Gastrocnemius medialis (tissue), 4 donors: ENCODE measurements around the gene KIF26B. TPM values are rescaled to one million over a fixed set of nuclear protein-coding genes. Genes with fewer than 3 reads are reported as not detected.

Experiments used
- ATAC-seq, 2 donors: fragments of 150-250 bp; one replicate each; pipeline ENCODE4 v1.9.1; 2016
- DNase-seq, 2 donors: peaks; one replicate each; pipeline ENCODE4 v3.0.0-alpha.2; 2019
- H3K27ac ChIP-seq, 4 donors: fragments of 200-600 bp; sonication (generic); 1 replicate in 1 of 4; 2 replicates in 3 of 4; pipeline ENCODE4 v1.5.1; 2016 to 2018; ENCODE audit warnings: mild to moderate bottlenecking in 2 of 4, moderate library complexity in 1 of 4
- H3K27me3 ChIP-seq, 3 donors: fragments of 200-600 bp; sonication (generic) in 2 of 3; 1 replicate in 1 of 3; 2 replicates in 2 of 3; pipeline versions ENCODE4 v1.5.1 to v1.6.0; 2016 to 2019; ENCODE audit warnings: mild to moderate bottlenecking in 1 of 3, moderate library complexity in 1 of 3
- H3K36me3 ChIP-seq, 2 donors: fragments of 200-600 bp; sonication (generic) in 1 of 2; one replicate each; pipeline ENCODE4 v1.5.1; 2017 to 2018
- H3K4me1 ChIP-seq, 2 donors: fragments of 200-600 bp; sonication (generic) in 1 of 2; one replicate each; pipeline ENCODE4 v1.5.1; 2016 to 2017; ENCODE audit warnings: mild to moderate bottlenecking in 2 of 2
- H3K4me3 ChIP-seq, 4 donors: fragments of 200-600 bp; sonication (generic) in 3 of 4; 1 replicate in 1 of 4; 2 replicates in 3 of 4; pipeline ENCODE4 v1.5.1; 2016 to 2019; ENCODE audit warnings: mild to moderate bottlenecking in 2 of 4
- H3K9me3 ChIP-seq, 3 donors: fragments of 200-600 bp; sonication (generic) in 2 of 3; 1 replicate in 1 of 3; 2 replicates in 2 of 3; pipeline ENCODE4 v1.5.1; 2016 to 2019
- CTCF ChIP-seq, 5 experiments: fragments of 450-650 bp in 3 of 5; fragments of 200-600 bp in 2 of 5; sonication (generic) in 2 of 5; IDR thresholded peaks in 4 of 5; conservative IDR thresholded peaks in 1 of 5; 1 replicate in 4 of 5; 2 replicates in 1 of 5; pipeline ENCODE4 v1.5.1; 2016 to 2019; ENCODE audit warnings: antibody characterized with exemption in 5 of 5, mild to moderate bottlenecking in 3 of 5, moderate library complexity in 3 of 5
- POLR2A ChIP-seq, 2 donors: fragments of 450-650 bp; IDR thresholded peaks; one replicate each; pipeline ENCODE4 v1.6.1; 2017; ENCODE audit warnings: antibody characterized with exemption in 2 of 2, mild to moderate bottlenecking in 2 of 2, moderate library complexity in 2 of 2
- in situ Hi-C, 4 donors: fragments of 200-750 bp; cut with MboI; loops; one replicate each; pipeline versions ENCODE4 v1.15.0 to v1.8.0; 2017; ENCODE audit warnings: low sequenced_read_pairs in 4 of 4
- intact Hi-C: fragments of 100-400 bp; cut with DNase I; formaldehyde crosslinking; loops from one replicate; pipeline ENCODE4 v1.15.1; 2023; ENCODE audit warnings: low total_unique reads
- total RNA-seq, 4 donors: library from RNA; depleted of rRNA; stranded (reverse); fragments of >200 nt; gene quantifications; one replicate each; pipeline versions ENCODE4 v1.1.0 to v1.2.3, GENCODE V29; 2016

KIF26B gene
- total RNA-seq, 4 donors from 2014 or later: 0.02 to 0.20 (median 0.10) TPM; not detected in 1

DNA sequence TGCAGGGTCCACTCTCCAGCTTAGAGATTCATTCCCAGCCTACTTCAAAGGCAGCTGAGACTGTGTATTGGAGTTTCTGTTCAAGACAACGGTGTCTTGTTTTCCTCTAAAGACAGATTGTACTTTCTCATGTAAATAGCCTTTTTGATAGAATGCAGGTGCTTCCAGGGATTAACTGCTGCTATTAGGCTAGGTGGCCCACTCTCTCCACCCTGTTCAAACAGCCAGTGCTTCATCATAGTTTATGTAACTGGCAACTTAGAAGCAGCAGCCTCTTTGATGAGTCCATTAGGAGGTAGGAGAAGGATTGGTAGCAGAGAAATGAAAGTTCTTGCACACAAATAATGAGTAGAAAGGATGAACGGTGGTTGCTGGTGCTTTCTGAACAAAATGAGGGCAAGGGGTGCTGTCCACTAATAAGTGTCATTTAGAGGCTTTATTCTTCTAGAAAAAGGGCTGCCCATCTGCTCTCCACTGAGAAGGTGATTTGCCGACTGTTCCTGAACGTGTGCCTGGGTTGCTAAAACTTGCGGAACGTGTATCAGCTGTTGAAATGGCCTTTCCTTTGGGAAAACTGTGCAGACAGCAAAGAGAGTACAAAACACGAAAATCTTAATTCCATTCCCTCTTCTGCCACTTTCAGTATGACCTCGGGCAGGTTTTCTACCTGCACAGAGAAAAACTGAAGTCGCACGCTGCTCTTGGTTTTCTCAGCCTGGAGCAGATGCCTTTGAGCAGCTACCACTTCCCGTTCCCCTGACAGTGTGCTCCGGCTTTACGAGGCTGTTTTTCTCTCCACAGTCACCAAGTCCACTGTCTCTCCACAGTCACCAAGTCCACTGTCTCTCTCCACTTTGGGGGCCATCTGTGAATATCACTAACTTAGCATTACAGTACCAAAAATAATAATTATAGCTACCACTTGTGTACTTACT lies 228.9 kb downstream of the KIF26B start:
- TF ChIP-seq CTCF (IDR thresholded peaks at IDR 0.05 in 4 of 5, conservative IDR thresholded peaks at IDR 0.05 in 1 of 5) (no peak), POLR2A (IDR thresholded peaks at IDR 0.05) (no peak)
- Histone ChIP-seq H3K27ac (no peak overlapping the region), H3K36me3 (no peaks in the 10 kb centered on the region), H3K4me3 (no peak overlapping the region), H3K4me1 (no peaks in the 10 kb centered on the region), H3K27me3 (no peaks in the 10 kb centered on the region), H3K9me3 (no peaks in the 10 kb centered on the region)
- intact Hi-C loops: no loop called here
- no peak for DNase-seq
- ATAC-seq: no peak
- in situ Hi-C loops: no loop called here

- H3K27me3 ChIP-seq: no peaks in the 10 kb centered on the region
- TF ChIP-seq CTCF (IDR thresholded peaks at IDR 0.05 in 4 of 5, conservative IDR thresholded peaks at IDR 0.05 in 1 of 5) (no peak), POLR2A (IDR thresholded peaks at IDR 0.05) (no peak)
- no peak for ATAC-seq
- H3K27ac ChIP-seq: no peak overlapping the region
- no peaks in the 10 kb centered on the region for H3K4me1 ChIP-seq
- DNase-seq: no peak
- intact Hi-C loops: no loop called here
- H3K4me3 ChIP-seq: no peak overlapping the region
- H3K36me3 ChIP-seq: no peaks in the 10 kb centered on the region
- in situ Hi-C loops: no loop called here
- H3K9me3 ChIP-seq: no peaks in the 10 kb centered on the region
Measured at GRCh38 chr1:245386297-245386971, 231.6 kb downstream of the KIF26B start.

GRCh38 chr1:245388687-245389086 lies 233.9 kb downstream of the KIF26B start:
- Histone ChIP-seq H3K9me3 (no peaks in the 10 kb centered on the region), H3K27ac (no peak overlapping the region), H3K4me3 (no peak overlapping the region), H3K36me3 (no peaks in the 10 kb centered on the region), H3K4me1 (no peaks in the 10 kb centered on the region), H3K27me3 (no peaks in the 10 kb centered on the region)
- ATAC-seq: no peak
- TF ChIP-seq POLR2A (IDR thresholded peaks at IDR 0.05): no peak
- no peak for TF ChIP-seq CTCF (IDR thresholded peaks at IDR 0.05 in 4 of 5, conservative IDR thresholded peaks at IDR 0.05 in 1 of 5)
- DNase-seq: no peak
- intact Hi-C loops (no loop called here), in situ Hi-C loops (no loop called here)

- H3K36me3 ChIP-seq: no peaks in the 10 kb centered on the region
- ATAC-seq: no peak
- intact Hi-C loops: no loop called here
Measured at GRCh38 chr1:245389873-245390272, 235.1 kb downstream of the KIF26B start.

More at GRCh38 chr1:245389873-245390272, 235.1 kb downstream of the KIF26B start:
- Histone ChIP-seq H3K9me3 (no peaks in the 10 kb centered on the region), H3K4me3 (no peak overlapping the region), H3K27me3 (no peaks in the 10 kb centered on the region), H3K4me1 (no peaks in the 10 kb centered on the region), H3K27ac (no peak overlapping the region)
- in situ Hi-C loops: no loop called here
- no peak for TF ChIP-seq POLR2A (IDR thresholded peaks at IDR 0.05)
- TF ChIP-seq CTCF (IDR thresholded peaks at IDR 0.05 in 4 of 5, conservative IDR thresholded peaks at IDR 0.05 in 1 of 5): no peak
- DNase-seq: no peak
